ENCODE data around the gene SBF1. TPM values are rescaled to one million over a fixed set of nuclear protein-coding genes. Genes with fewer than 3 reads are reported as not detected.

SBF1 gene
- total RNA-seq, 1 donor from 2014 or later = 123 TPM

GRCh38 chr22:50488006-50488677, 13.3 kb upstream of the SBF1 start:
- H3K27me3 ChIP-seq (ENCODE audit: control insufficient read depth, insufficient read depth, low read length) = peaks cover 4% of the 10 kb centered on the region
- DNase-seq (ENCODE audit: low read depth) (no peak), FAIRE-seq (no peak)
- no peak overlapping the region for H3K4me3 ChIP-seq (ENCODE audit: low read depth, low read length)
- peaks cover 1% of the 10 kb centered on the region for H3K36me3 ChIP-seq (ENCODE audit: control insufficient read depth, insufficient read depth, low read length)
- TF ChIP-seq, protein P1, sequence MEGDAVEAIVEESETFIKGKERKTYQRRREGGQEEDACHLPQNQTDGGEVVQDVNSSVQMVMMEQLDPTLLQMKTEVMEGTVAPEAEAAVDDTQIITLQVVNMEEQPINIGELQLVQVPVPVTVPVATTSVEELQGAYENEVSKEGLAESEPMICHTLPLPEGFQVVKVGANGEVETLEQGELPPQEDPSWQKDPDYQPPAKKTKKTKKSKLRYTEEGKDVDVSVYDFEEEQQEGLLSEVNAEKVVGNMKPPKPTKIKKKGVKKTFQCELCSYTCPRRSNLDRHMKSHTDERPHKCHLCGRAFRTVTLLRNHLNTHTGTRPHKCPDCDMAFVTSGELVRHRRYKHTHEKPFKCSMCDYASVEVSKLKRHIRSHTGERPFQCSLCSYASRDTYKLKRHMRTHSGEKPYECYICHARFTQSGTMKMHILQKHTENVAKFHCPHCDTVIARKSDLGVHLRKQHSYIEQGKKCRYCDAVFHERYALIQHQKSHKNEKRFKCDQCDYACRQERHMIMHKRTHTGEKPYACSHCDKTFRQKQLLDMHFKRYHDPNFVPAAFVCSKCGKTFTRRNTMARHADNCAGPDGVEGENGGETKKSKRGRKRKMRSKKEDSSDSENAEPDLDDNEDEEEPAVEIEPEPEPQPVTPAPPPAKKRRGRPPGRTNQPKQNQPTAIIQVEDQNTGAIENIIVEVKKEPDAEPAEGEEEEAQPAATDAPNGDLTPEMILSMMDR (IDR thresholded peaks at IDR 0.05; ENCODE audit: insufficient read depth, low read length, severe bottlenecking) = no peak

- TF ChIP-seq, protein P1 (IDR thresholded peaks at IDR 0.05; ENCODE audit: insufficient read depth, low read length, severe bottlenecking) = no peak
- Histone ChIP-seq H3K27me3 (ENCODE audit: control insufficient read depth, insufficient read depth, low read length) (peaks cover 4% of the 10 kb centered on the region), H3K4me3 (ENCODE audit: low read depth, low read length) (no peak overlapping the region), H3K36me3 (ENCODE audit: control insufficient read depth, insufficient read depth, low read length) (peaks cover 6% of the 10 kb centered on the region)
- FAIRE-seq (no peak), DNase-seq (ENCODE audit: low read depth) (no peak)
Observed at GRCh38 chr22:50487290-50488005, 12.6 kb upstream of the SBF1 start.

DNA sequence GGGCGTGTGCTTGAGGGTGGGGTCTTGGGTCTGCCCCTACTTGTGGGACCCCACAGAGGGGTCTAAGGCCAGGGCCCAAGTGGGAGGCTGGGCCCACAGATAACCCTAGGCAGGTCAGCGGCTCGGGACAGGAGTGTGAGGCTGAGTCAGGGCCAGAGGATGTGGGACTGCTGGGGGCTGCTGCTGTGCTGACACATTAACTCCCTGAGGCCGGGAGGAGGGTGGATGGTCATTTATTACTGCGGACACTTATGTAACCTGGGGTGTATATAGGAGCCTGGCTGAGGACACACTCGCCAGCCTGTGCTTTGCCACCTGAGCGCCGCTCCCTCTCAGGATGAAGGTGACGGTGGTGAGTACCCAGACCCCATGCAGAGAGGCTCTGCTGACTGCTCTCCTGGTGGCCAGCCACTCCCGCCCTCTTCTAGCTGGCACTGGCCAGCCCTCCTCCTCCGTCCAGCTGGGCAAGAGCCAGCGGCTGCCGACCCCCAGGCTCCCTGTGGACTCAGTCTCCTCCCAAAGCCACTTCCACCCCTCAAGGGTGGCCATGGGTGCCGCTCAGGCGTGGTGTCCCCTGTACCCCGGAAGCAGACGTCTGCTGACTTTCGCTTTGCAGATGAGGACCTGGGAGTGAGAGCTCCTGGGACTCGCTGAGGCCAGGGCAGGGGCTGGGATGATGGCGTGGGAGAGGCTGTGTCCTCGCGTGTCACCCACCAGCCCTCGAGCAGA, 11.9 kb upstream of the SBF1 start, which contains the start of gene MIOX:
Gene MIOX (plus strand): TSS at position 299 of the 729 bp plus-strand sequence. CDS start 39 bp downstream, at position 338.
- FAIRE-seq = no peak
- TF ChIP-seq, protein P1 (IDR thresholded peaks at IDR 0.05; ENCODE audit: insufficient read depth, low read length, severe bottlenecking) = no peak
- Histone ChIP-seq H3K4me3 (ENCODE audit: low read depth, low read length) (no peak within 1 kb of the TSS), H3K36me3 (ENCODE audit: control insufficient read depth, insufficient read depth, low read length) (peaks cover 6% of the 10 kb centered on the region), H3K27me3 (ENCODE audit: control insufficient read depth, insufficient read depth, low read length) (peaks cover 4% of the 10 kb centered on the region)
- DNase-seq (ENCODE audit: low read depth) = no peak

- TF ChIP-seq, protein P1 (IDR thresholded peaks at IDR 0.05; ENCODE audit: insufficient read depth, low read length, severe bottlenecking) = peak; percentile 13
- DNase-seq (ENCODE audit: low read depth) (no peak), FAIRE-seq (no peak)
- H3K36me3 ChIP-seq (ENCODE audit: control insufficient read depth, insufficient read depth, low read length) = peaks cover 6% of the 10 kb centered on the region
- H3K27me3 ChIP-seq (ENCODE audit: control insufficient read depth, insufficient read depth, low read length) = peaks cover 4% of the 10 kb centered on the region
- H3K4me3 ChIP-seq (ENCODE audit: low read depth, low read length) = no peak overlapping the region
Observed at GRCh38 chr22:50485221-50486131, 10.6 kb upstream of the SBF1 start.
